CD4-positive, alpha-beta T cell treated with Interferon gamma for 1 hour (primary cell): Measurements from ENCODE around the gene ANKS1B.

ENCODE experiments used
- DNase-seq: peaks from one replicate; pipeline ENCODE4 v3.0.0-alpha.2; 2020

Gene ANKS1B

GRCh38 chr12:98738539-98738938 lies 1246.2 kb downstream of the ANKS1B start:
- no peak for DNase-seq

GRCh38 chr12:98738002-98738401 lies 1246.7 kb downstream of the ANKS1B start:
- no peak for DNase-seq

- DNase-seq = no peak
Measured at GRCh38 chr12:98737322-98737712, 1247.4 kb downstream of the ANKS1B start.

GRCh38 chr12:98736352-98737321 lies 1248.1 kb downstream of the ANKS1B start:
- DNase-seq = no peak

- no peak for DNase-seq
Measured at GRCh38 chr12:98735821-98736220, 1248.9 kb downstream of the ANKS1B start.

- no peak for DNase-seq
Measured at GRCh38 chr12:98733667-98734350, 1250.9 kb downstream of the ANKS1B start.

- no peak for DNase-seq
Measured at GRCh38 chr12:98730412-98730811, 1254.3 kb downstream of the ANKS1B start.

GRCh38 chr12:98727196-98727595 lies 1257.5 kb downstream of the ANKS1B start:
- DNase-seq = no peak

GRCh38 chr12:98725476-98726247 lies 1259.1 kb downstream of the ANKS1B start:
- no peak for DNase-seq

- no peak for DNase-seq
Measured at GRCh38 chr12:98724384-98725155, 1260.2 kb downstream of the ANKS1B start.

GRCh38 chr12:98721204-98721702 lies 1263.5 kb downstream of the ANKS1B start:
- DNase-seq = no peak

- DNase-seq = no peak
Measured at GRCh38 chr12:98719515-98720504, 1264.9 kb downstream of the ANKS1B start.

GRCh38 chr12:98714426-98714825 lies 1270.3 kb downstream of the ANKS1B start:
- no peak for DNase-seq

- no peak for DNase-seq
Measured at GRCh38 chr12:98709022-98709421, 1275.7 kb downstream of the ANKS1B start.

- no peak for DNase-seq
Measured at GRCh38 chr12:98701166-98701565, 1283.6 kb downstream of the ANKS1B start.

- no peak for DNase-seq
Measured at GRCh38 chr12:98699586-98699985, 1285.2 kb downstream of the ANKS1B start.

- DNase-seq = peak; percentile 22
Measured at GRCh38 chr12:98698603-98699463, 1285.9 kb downstream of the ANKS1B start.

GRCh38 chr12:98697209-98697608 lies 1287.5 kb downstream of the ANKS1B start:
- no peak for DNase-seq

- no peak for DNase-seq
Measured at GRCh38 chr12:98696036-98696646, 1288.6 kb downstream of the ANKS1B start.
